Loucy (cell line): ENCODE measurements around the gene MAN2A2.

Experiments
- EZH2phosphoT487 ChIP-seq: fragments of 200-600 bp; IDR thresholded peaks from 2 replicates; pipeline ENCODE4 v1.6.1; 2018; ENCODE audit warnings: antibody characterized with exemption, mild to moderate bottlenecking, moderate library complexity, borderline replicate concordance
- TF ChIP-seq, protein P1 (sequence below): fragments of 200-600 bp; sonication (generic); conservative IDR thresholded peaks from 2 replicates; pipeline ENCODE4 v1.5.1; 2014; ENCODE audit warnings: mild to moderate bottlenecking, antibody characterized with exemption, low read length

DNA sequence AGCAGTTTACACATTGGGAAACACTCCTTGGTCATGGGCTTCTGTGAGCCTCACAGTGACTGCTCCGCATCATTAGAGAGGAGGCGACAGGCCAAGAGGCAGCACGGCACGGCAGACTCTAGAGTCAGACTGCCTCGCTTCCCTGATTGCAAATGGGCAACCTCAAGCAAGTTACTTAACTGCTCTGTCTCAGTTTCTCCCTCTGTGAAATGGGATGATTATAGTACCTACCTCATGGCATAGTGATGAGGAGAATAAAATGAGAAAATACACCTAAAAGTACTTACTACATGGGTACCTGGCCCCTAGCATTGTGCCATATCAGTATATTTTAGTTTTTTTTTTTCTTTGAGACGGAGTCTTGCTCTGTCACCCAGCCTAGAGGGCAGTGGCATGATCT lies 47.6 kb downstream of the MAN2A2 start:
- TF ChIP-seq, protein P1, sequence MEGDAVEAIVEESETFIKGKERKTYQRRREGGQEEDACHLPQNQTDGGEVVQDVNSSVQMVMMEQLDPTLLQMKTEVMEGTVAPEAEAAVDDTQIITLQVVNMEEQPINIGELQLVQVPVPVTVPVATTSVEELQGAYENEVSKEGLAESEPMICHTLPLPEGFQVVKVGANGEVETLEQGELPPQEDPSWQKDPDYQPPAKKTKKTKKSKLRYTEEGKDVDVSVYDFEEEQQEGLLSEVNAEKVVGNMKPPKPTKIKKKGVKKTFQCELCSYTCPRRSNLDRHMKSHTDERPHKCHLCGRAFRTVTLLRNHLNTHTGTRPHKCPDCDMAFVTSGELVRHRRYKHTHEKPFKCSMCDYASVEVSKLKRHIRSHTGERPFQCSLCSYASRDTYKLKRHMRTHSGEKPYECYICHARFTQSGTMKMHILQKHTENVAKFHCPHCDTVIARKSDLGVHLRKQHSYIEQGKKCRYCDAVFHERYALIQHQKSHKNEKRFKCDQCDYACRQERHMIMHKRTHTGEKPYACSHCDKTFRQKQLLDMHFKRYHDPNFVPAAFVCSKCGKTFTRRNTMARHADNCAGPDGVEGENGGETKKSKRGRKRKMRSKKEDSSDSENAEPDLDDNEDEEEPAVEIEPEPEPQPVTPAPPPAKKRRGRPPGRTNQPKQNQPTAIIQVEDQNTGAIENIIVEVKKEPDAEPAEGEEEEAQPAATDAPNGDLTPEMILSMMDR, result no peak
- no peak for TF ChIP-seq EZH2phosphoT487
